Left cardiac atrium (tissue), 4 donors: Measurements from ENCODE around the gene LGALS8. TPM values are rescaled to one million over a fixed set of nuclear protein-coding genes. Genes with fewer than 3 reads are reported as not detected.
"Not testable (repeated sequence)": the region's sequence is repeated elsewhere in the genome, so short reads cannot be mapped to it uniquely, and the experiment has no call there.

Source experiments
- ATAC-seq, 2 donors: fragments of 200-7000 bp; cut with Tn5 transposase; one replicate each; pipeline ENCODE4 v1.9.1; 2020; ENCODE audit warnings: mild to moderate bottlenecking in 2 of 2, moderate library complexity in 2 of 2
- DNase-seq: peaks from one replicate; pipeline ENCODE4 v3.0.0-alpha.2; 2020
- intact Hi-C, 2 donors: fragments of 100-400 bp; cut with DNase I; formaldehyde crosslinking; loops; one replicate each; pipeline versions ENCODE4 v1.14.1 to v1.15.1; 2022 to 2023
- total RNA-seq, 2 donors: library from RNA; stranded (reverse); fragmentation: NEBNext Ultra II Directional; extraction: Animal tissue kit (Norgen Biotek cat#: 25700); gene quantifications; one replicate each; pipeline ENCODE4 v1.2.1, GENCODE V29; 2021
- donor health status: DM: no; HTN: yes; CAD: no.
- donor health status: DM: no; HTN: yes; CAD: no; lungs with severe emphysema.
- donor health status: DM: yes; HTN: yes; CAD: no.
- donor health status: Dilated cardiomyopathy.

Gene LGALS8
- total RNA-seq, 2 donors from 2014 or later, result 57.8 to 74.9 TPM

- intact Hi-C loops, result no loop called here
These were observed 44.6 kb downstream of the LGALS8 start for GRCh38 chr1:236568285-236568894.

GRCh38 chr1:236575523-236575922, 51.7 kb downstream of the LGALS8 start:
- ATAC-seq (no peak), DNase-seq (no peak)
- intact Hi-C loops, result no loop called here

More at GRCh38 chr1:236568285-236568894, 44.6 kb downstream of the LGALS8 start:
- no peak for DNase-seq
- ATAC-seq, result no peak

- ATAC-seq (no peak), DNase-seq (no peak)
- intact Hi-C loops, result no loop called here
These were observed 52.2 kb downstream of the LGALS8 start for GRCh38 chr1:236576004-236576403.

- intact Hi-C loops, ATAC-seq, DNase-seq: not testable (repeated sequence)
These were observed 53.3 kb downstream of the LGALS8 start for GRCh38 chr1:236577041-236577440.

GRCh38 chr1:236578661-236579060, 54.9 kb downstream of the LGALS8 start:
- no peak for ATAC-seq
- DNase-seq, result no peak
- intact Hi-C loops, result no loop called here

GRCh38 chr1:236580404-236580803, 56.6 kb downstream of the LGALS8 start:
- intact Hi-C loops, ATAC-seq: not testable (repeated sequence)

GRCh38 chr1:236581528-236581927, 57.7 kb downstream of the LGALS8 start:
- intact Hi-C loops, result no loop called here
- DNase-seq, result no peak
- no peak for ATAC-seq

More at GRCh38 chr1:236580404-236580803, 56.6 kb downstream of the LGALS8 start:
- not testable (repeated sequence) for DNase-seq

- no peak for DNase-seq
- intact Hi-C loops, result no loop called here
- ATAC-seq, result no peak
These were observed 65.7 kb downstream of the LGALS8 start for GRCh38 chr1:236589531-236589930.

- ATAC-seq, result no peak
- DNase-seq, result no peak
- intact Hi-C loops, result no loop called here
These were observed 66.9 kb downstream of the LGALS8 start for GRCh38 chr1:236590553-236591150.

GRCh38 chr1:236602171-236602570, 78.4 kb downstream of the LGALS8 start:
- intact Hi-C loops, result no loop called here
- no peak for DNase-seq
- ATAC-seq, result no peak

Other genes with a start within 250 kb of the LGALS8 start
- 1 to 10 TPM; 4.7 to 5.5 TPM for gene ERO1B, start 242.0 kb upstream of the LGALS8 start, total RNA-seq
- gene EDARADD, start 129.7 kb upstream of the LGALS8 start, total RNA-seq, result under 1 TPM in 1 of 2 donors, not detected in 1; 0.35 TPM
- 10 to 100 TPM; 13.0 to 17.1 TPM for gene HEATR1, start 80.5 kb downstream of the LGALS8 start, total RNA-seq
- 1,000 to 10,000 TPM; 1,411 to 1,679 TPM for gene ACTN2, start 162.5 kb downstream of the LGALS8 start, total RNA-seq